HepG2 (cell line): Measurements from ENCODE around the gene ZACN. TPM values are rescaled to one million over a fixed set of nuclear protein-coding genes. Genes with fewer than 3 reads are reported as not detected.

ENCODE experiments used
- ATF7-NPFF ChIP-seq: sonication (generic); formaldehyde crosslinking; IDR thresholded peaks from 2 replicates; pipeline ENCODE4 v1.8.1; 2023; ENCODE audit warnings: mild to moderate bottlenecking, low read depth, missing genetic modification reagents, moderate library complexity
- CENPBD1 ChIP-seq: sonication (generic); formaldehyde crosslinking; IDR thresholded peaks from 2 replicates; pipeline ENCODE4 v1.8.0; 2022; ENCODE audit warnings: missing genetic modification reagents, low read depth, mild to moderate bottlenecking, borderline replicate concordance
- FOXM1 ChIP-seq: sonication (generic); formaldehyde crosslinking; IDR thresholded peaks from 2 replicates; pipeline ENCODE4 v1.5.0; 2020; ENCODE audit warnings: missing genetic modification reagents
- HNRNPLL ChIP-seq: fragments of 200-400 bp; formaldehyde crosslinking; IDR thresholded peaks from 2 replicates; pipeline ENCODE4 v1.6.1; 2017; ENCODE audit warnings: mild to moderate bottlenecking, low read depth, low read length; ENCODE audit not compliant: poor library complexity, severe bottlenecking
- NFYB ChIP-seq: sonication (generic); formaldehyde crosslinking; IDR thresholded peaks from 2 replicates; pipeline ENCODE4 v1.4.0; 2020; ENCODE audit warnings: missing genetic modification reagents
- NR2F1 ChIP-seq, 2 experiments: fragments of 450-650 bp in 1 of 2; formaldehyde crosslinking in 1 of 2; IDR thresholded peaks; 2 replicates each; pipeline versions ENCODE4 v1.5.0 to v1.6.1; 2016 to 2020; ENCODE audit warnings: mild to moderate bottlenecking in 1 of 2, missing compliant biosample characterization in 1 of 2, missing genetic modification reagents in 1 of 2, moderate library complexity in 1 of 2
- POGZ ChIP-seq: sonication (generic); formaldehyde crosslinking; IDR thresholded peaks from 2 replicates; pipeline ENCODE4 v1.4.0; 2020; ENCODE audit warnings: mild to moderate bottlenecking, missing genetic modification reagents
- TIGD3 ChIP-seq: sonication (generic); formaldehyde crosslinking; IDR thresholded peaks from 2 replicates; pipeline ENCODE4 v1.5.1; 2020; ENCODE audit warnings: mild to moderate bottlenecking, missing genetic modification reagents, borderline replicate concordance
- ZBED4 ChIP-seq: sonication (generic); formaldehyde crosslinking; IDR thresholded peaks from 2 replicates; pipeline ENCODE4 v1.4.0; 2020; ENCODE audit warnings: missing genetic modification reagents, borderline replicate concordance
- ZBTB7B ChIP-seq: sonication (generic); formaldehyde crosslinking; IDR thresholded peaks from 2 replicates; pipeline ENCODE4 v1.4.0; 2020; ENCODE audit warnings: missing genetic modification reagents
- ZEB1 ChIP-seq: IDR thresholded peaks from 2 replicates; pipeline ENCODE4 v1.6.1; 2012; ENCODE audit warnings: mild to moderate bottlenecking, low read depth, inconsistent platforms; ENCODE audit not compliant: insufficient replicate concordance
- ZFP90 ChIP-seq: sonication (generic); formaldehyde crosslinking; IDR thresholded peaks from 2 replicates; pipeline ENCODE4 v1.8.0; 2022; ENCODE audit warnings: missing genetic modification reagents, mild to moderate bottlenecking, inconsistent platforms, borderline replicate concordance
- ZNF180 ChIP-seq: sonication (generic); formaldehyde crosslinking; IDR thresholded peaks from 2 replicates; pipeline ENCODE4 v1.4.0; 2020; ENCODE audit warnings: low read depth, missing genetic modification reagents, borderline replicate concordance
- ZNF205 ChIP-seq: IDR thresholded peaks from 2 replicates; pipeline ENCODE4 v1.6.1; 2018; ENCODE audit warnings: missing biosample characterization, missing genetic modification reagents
- ZNF496 ChIP-seq: sonication (generic); formaldehyde crosslinking; IDR thresholded peaks from 2 replicates; pipeline ENCODE4 v1.8.1; 2023; ENCODE audit warnings: mild to moderate bottlenecking, moderate library complexity, missing genetic modification reagents; ENCODE audit not compliant: insufficient replicate concordance
- ZNF513 ChIP-seq: sonication (generic); formaldehyde crosslinking; conservative IDR thresholded peaks from 2 replicates; pipeline ENCODE4 v1.5.0; 2020; ENCODE audit warnings: missing genetic modification reagents
- ZNF850 ChIP-seq: sonication (generic); formaldehyde crosslinking; conservative IDR thresholded peaks from 2 replicates; pipeline ENCODE4 v1.9.0; 2021; ENCODE audit warnings: mild to moderate bottlenecking, missing genetic modification reagents
- ZUFSP ChIP-seq: sonication (generic); formaldehyde crosslinking; IDR thresholded peaks from 2 replicates; pipeline ENCODE4 v1.9.0; 2021; ENCODE audit warnings: missing genetic modification reagents, mild to moderate bottlenecking, borderline replicate concordance
- polyA plus RNA-seq, 8 experiments: library from polyadenylated mRNA; depleted of rRNA in 3 of 8; stranded (reverse) in 7 of 8; unstranded in 1 of 8; fragments of >200 nt; fragmentation: Illumina TruSeq in 4 of 8; extraction: Trizol in 4 of 8; gene quantifications; 2 replicates each; pipeline versions ENCODE4 v1.2.1 to v1.2.3, GENCODE V29; 2011 to 2016; ENCODE audit warnings: low read depth in 4 of 8, missing spikeins in 1 of 8, mixed read lengths in 1 of 8; ENCODE audit not compliant: insufficient read depth in 1 of 8
- total RNA-seq, 5 experiments: library from RNA; depleted of rRNA; stranded (reverse); fragments of >200 nt; fragmentation: Illumina TruSeq; extraction: Trizol; gene quantifications; 2 replicates each; pipeline ENCODE4 v1.2.3, GENCODE V29; 2016; ENCODE audit warnings: low read depth in 1 of 5

Gene ZACN
- total and polyA plus RNA-seq, 2 of the 13 experiments (the other 11 are each of a cell fraction or from before 2014, with no cell fraction given) = 0.11 to 0.15 TPM

DNA sequence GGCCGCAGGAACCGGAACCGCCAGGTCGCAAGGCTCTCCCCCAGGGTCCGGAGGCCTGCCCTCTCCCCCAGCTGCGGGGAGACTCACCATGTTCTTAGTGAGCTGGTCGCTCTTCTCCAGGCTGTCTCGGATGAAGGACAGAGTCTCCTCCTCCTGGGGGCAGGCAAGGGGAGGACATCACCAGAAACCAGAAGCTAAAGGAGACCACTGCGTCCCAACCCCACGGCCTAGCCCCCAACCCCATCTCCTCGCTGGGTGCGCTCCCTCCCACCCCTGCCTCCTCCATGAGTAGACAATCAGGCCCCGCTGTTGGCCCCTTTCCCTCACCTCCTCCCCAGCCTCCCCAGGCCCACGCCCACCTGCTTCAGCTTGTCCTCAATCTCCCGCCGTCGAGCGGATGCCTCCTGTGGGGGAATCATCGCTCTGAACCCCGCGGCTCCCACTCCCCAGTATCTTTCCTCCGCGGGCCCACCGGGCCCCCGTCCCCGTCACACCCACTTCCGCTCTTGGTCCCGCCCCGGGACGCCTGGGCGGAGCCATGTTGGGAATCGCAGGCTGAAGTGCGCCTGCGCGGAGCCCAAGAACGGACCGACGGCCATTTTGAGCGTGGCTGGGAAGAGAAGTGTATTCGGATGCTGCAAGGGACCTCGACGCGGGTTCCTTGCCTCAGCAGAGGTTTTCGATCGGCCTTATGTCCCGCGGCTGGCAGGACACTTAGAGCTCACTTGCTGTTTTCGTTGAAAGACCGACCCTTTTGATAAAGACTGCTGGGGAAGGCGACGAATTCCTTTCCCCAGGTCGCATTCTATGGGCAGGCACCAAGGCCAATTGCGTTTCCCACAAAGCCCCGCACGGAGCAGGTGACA, 24.5 kb downstream of the ZACN start, which contains the start of gene EXOC7 (continued):
- TF ChIP-seq CENPBD1 (CRISPR knock-in tag) (no peak; the same call in 1 of the 2 replicates), ATF7-NPFF (CRISPR knock-in tag) (peak; percentile 85), ZBED4 (no peak), ZNF205 (CRISPR knock-in tag) (peak; percentile 25; the same call in 1 of the 2 replicates), ZNF180 (CRISPR knock-in tag) (no peak), POGZ (CRISPR knock-in tag) (peak; percentile 73; the same call in 1 of the 2 replicates), ZNF513 (CRISPR knock-in tag) (no peak), ZNF850 (0 out of 2 replicates have a peak, but pooled peaks have one; percentile 66), FOXM1 (CRISPR knock-in tag) (no peak), ZEB1 (no peak), ZFP90 (CRISPR knock-in tag) (no peak), ZUFSP (CRISPR knock-in tag) (no peak), ZNF496 (CRISPR knock-in tag) (no peak), TIGD3 (CRISPR knock-in tag) (no peak), NFYB (CRISPR knock-in tag) (no peak), HNRNPLL (peak; percentile 70), NR2F1 (CRISPR knock-in tag; IDR thresholded peaks at IDR 0.05) (peak in 1 of 2 experiments; percentile 7; a peak in 1 of 4 replicates), ZBTB7B (CRISPR knock-in tag) (no peak; the same call in 1 of the 2 replicates)
